HepG2 (cell line): ENCODE data around the gene TALDO1. TPM values are rescaled to one million over a fixed set of nuclear protein-coding genes. Genes with fewer than 3 reads are reported as not detected.

Experiments used
- CTCF ChIP-seq: sonication (generic); formaldehyde crosslinking; IDR thresholded peaks from 2 replicates; pipeline ENCODE4 v1.5.0; 2020; ENCODE audit warnings: mild to moderate bottlenecking, missing genetic modification reagents, moderate library complexity
- GTF3A ChIP-seq: sonication (generic); formaldehyde crosslinking; conservative IDR thresholded peaks from 2 replicates; pipeline ENCODE4 v1.4.0; 2020; ENCODE audit warnings: mild to moderate bottlenecking, missing genetic modification reagents
- MEIS2 ChIP-seq: sonication (generic); formaldehyde crosslinking; IDR thresholded peaks from 2 replicates; pipeline ENCODE4 v1.9.0; 2021; ENCODE audit warnings: mild to moderate bottlenecking, missing genetic modification reagents
- NFIB ChIP-seq: sonication (generic); formaldehyde crosslinking; IDR thresholded peaks from 2 replicates; pipeline ENCODE4 v1.9.0; 2021; ENCODE audit warnings: missing genetic modification reagents, mild to moderate bottlenecking, borderline replicate concordance
- PHF5A ChIP-seq: IDR thresholded peaks from one replicate; pipeline ENCODE4 v1.6.1; 2018; ENCODE audit warnings: low read depth, missing genetic modification reagents; ENCODE audit not compliant: unreplicated experiment
- SP1 ChIP-seq, 2 experiments: fragments of 450-650 bp in 1 of 2; sonication (generic) in 1 of 2; formaldehyde crosslinking in 1 of 2; IDR thresholded peaks; 2 replicates each; pipeline versions ENCODE4 v1.4.0 to v1.6.1; 2016 to 2020; ENCODE audit warnings: missing genetic modification reagents in 1 of 2
- TSC22D2 ChIP-seq: sonication (generic); formaldehyde crosslinking; IDR thresholded peaks from 2 replicates; pipeline ENCODE4 v1.5.1; 2020; ENCODE audit warnings: missing genetic modification reagents, mild to moderate bottlenecking, borderline replicate concordance
- ZNF124 ChIP-seq: sonication (generic); formaldehyde crosslinking; IDR thresholded peaks from 2 replicates; pipeline ENCODE4 v1.4.0; 2020; ENCODE audit warnings: missing genetic modification reagents
- ZNF138 ChIP-seq: sonication (generic); formaldehyde crosslinking; IDR thresholded peaks from 2 replicates; pipeline ENCODE4 v1.5.0; 2020; ENCODE audit warnings: mild to moderate bottlenecking, low read depth, missing genetic modification reagents
- ZNF367 ChIP-seq: sonication (generic); formaldehyde crosslinking; IDR thresholded peaks from 2 replicates; pipeline ENCODE4 v1.4.0; 2020; ENCODE audit warnings: missing genetic modification reagents, borderline replicate concordance
- ZNF503 ChIP-seq: sonication (generic); formaldehyde crosslinking; IDR thresholded peaks from 2 replicates; pipeline ENCODE4 v1.4.0; 2020; ENCODE audit warnings: missing genetic modification reagents
- ZNF547 ChIP-seq: sonication (generic); formaldehyde crosslinking; IDR thresholded peaks from 2 replicates; pipeline ENCODE4 v1.5.1; 2020; ENCODE audit warnings: mild to moderate bottlenecking, missing genetic modification reagents
- polyA plus RNA-seq, 8 experiments: library from polyadenylated mRNA; depleted of rRNA in 3 of 8; stranded (reverse) in 7 of 8; unstranded in 1 of 8; fragments of >200 nt; fragmentation: Illumina TruSeq in 4 of 8; extraction: Trizol in 4 of 8; gene quantifications; 2 replicates each; pipeline versions ENCODE4 v1.2.1 to v1.2.3, GENCODE V29; 2011 to 2016; ENCODE audit warnings: low read depth in 4 of 8, missing spikeins in 1 of 8, mixed read lengths in 1 of 8; ENCODE audit not compliant: insufficient read depth in 1 of 8
- total RNA-seq, 5 experiments: library from RNA; depleted of rRNA; stranded (reverse); fragments of >200 nt; fragmentation: Illumina TruSeq; extraction: Trizol; gene quantifications; 2 replicates each; pipeline ENCODE4 v1.2.3, GENCODE V29; 2016; ENCODE audit warnings: low read depth in 1 of 5
- TF ChIP-seq, protein P1 (sequence below): sonication (generic); formaldehyde crosslinking; IDR thresholded peaks from 2 replicates; pipeline ENCODE4 v1.8.1; 2023; ENCODE audit warnings: mild to moderate bottlenecking, missing genetic modification reagents
- TF ChIP-seq, protein P2 (sequence below): sonication (generic); formaldehyde crosslinking; IDR thresholded peaks from 2 replicates; pipeline ENCODE4 v1.5.1; 2020; ENCODE audit warnings: missing genetic modification reagents, mild to moderate bottlenecking, borderline replicate concordance
- TF ChIP-seq, protein P3 (sequence below): sonication (generic); formaldehyde crosslinking; conservative IDR thresholded peaks from 2 replicates; pipeline ENCODE4 v1.4.0; 2020; ENCODE audit warnings: missing genetic modification reagents
- TF ChIP-seq, protein P4 (sequence below): IDR thresholded peaks from 2 replicates; pipeline ENCODE4 v1.6.1; 2016; ENCODE audit warnings: missing biosample characterization, missing genetic modification reagents, low read depth

The TALDO1 gene
- total and polyA plus RNA-seq, 2 of the 13 experiments (the other 11 are each of a cell fraction or from before 2014, with no cell fraction given): 107 to 240 TPM

DNA sequence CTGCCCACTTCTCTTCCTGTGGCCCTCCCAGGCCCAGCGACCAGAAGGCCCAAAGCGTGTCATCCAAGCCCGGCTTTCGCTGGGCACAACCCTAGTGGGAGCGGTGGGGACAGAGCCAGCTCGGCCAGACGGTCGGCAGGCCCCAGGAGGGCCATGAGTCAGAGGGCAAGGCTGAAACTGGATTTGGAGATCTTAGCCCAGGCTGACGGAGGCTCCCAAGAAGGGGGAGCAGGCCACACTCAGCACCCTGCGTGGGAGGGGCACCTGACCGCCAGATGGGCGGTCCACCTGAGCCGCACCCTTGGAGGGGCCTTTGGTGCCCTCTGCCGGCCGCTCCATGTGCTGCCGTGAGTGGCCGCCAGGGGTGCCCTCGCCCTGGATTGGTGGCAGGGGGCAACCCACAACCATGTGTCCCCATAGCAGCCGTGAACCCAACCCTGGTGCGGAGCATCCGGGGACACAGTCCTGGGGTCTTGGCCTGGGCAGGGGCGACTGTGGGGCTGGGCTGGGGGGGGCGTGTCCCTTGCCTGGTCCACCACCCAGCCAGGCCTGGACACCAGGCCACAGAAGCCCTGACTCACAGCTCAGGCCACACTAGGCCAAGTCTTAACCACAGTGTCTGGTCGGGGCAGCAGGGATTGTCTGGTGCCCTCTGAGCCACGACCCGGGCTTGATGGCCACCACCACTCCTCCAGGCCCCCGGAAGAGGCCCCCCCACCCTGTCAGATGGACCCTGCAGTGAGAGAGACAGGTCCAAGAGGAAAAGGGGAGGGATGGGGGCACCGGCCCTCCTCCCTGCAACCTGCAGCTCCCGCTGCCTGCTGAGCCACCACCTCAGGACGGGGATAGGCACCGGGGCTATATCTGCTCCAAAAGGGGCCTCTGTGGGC is 19.2 kb upstream of the TALDO1 start (continued):
- peak; percentile 99 for TF ChIP-seq CTCF (CRISPR knock-in tag)
- TF ChIP-seq, protein P1, sequence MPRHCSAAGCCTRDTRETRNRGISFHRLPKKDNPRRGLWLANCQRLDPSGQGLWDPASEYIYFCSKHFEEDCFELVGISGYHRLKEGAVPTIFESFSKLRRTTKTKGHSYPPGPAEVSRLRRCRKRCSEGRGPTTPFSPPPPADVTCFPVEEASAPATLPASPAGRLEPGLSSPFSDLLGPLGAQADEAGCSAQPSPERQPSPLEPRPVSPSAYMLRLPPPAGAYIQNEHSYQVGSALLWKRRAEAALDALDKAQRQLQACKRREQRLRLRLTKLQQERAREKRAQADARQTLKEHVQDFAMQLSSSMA: peak; percentile 49; the same call in 1 of the 2 replicates
- peak; percentile 56 for TF ChIP-seq PHF5A
- TF ChIP-seq, protein P2, sequence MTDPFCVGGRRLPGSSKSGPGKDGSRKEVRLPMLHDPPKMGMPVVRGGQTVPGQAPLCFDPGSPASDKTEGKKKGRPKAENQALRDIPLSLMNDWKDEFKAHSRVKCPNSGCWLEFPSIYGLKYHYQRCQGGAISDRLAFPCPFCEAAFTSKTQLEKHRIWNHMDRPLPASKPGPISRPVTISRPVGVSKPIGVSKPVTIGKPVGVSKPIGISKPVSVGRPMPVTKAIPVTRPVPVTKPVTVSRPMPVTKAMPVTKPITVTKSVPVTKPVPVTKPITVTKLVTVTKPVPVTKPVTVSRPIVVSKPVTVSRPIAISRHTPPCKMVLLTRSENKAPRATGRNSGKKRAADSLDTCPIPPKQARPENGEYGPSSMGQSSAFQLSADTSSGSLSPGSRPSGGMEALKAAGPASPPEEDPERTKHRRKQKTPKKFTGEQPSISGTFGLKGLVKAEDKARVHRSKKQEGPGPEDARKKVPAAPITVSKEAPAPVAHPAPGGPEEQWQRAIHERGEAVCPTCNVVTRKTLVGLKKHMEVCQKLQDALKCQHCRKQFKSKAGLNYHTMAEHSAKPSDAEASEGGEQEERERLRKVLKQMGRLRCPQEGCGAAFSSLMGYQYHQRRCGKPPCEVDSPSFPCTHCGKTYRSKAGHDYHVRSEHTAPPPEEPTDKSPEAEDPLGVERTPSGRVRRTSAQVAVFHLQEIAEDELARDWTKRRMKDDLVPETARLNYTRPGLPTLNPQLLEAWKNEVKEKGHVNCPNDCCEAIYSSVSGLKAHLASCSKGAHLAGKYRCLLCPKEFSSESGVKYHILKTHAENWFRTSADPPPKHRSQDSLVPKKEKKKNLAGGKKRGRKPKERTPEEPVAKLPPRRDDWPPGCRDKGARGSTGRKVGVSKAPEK: no peak
- TF ChIP-seq, protein P3, sequence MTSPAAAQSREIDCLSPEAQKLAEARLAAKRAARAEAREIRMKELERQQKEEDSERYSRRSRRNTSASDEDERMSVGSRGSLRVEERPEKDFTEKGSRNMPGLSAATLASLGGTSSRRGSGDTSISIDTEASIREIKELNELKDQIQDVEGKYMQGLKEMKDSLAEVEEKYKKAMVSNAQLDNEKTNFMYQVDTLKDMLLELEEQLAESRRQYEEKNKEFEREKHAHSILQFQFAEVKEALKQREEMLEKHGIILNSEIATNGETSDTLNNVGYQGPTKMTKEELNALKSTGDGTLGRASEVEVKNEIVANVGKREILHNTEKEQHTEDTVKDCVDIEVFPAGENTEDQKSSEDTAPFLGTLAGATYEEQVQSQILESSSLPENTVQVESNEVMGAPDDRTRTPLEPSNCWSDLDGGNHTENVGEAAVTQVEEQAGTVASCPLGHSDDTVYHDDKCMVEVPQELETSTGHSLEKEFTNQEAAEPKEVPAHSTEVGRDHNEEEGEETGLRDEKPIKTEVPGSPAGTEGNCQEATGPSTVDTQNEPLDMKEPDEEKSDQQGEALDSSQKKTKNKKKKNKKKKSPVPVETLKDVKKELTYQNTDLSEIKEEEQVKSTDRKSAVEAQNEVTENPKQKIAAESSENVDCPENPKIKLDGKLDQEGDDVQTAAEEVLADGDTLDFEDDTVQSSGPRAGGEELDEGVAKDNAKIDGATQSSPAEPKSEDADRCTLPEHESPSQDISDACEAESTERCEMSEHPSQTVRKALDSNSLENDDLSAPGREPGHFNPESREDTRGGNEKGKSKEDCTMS (CRISPR knock-in tag): no peak
- no peak for TF ChIP-seq ZNF503 (CRISPR knock-in tag)
- no peak for TF ChIP-seq ZNF124
- TF ChIP-seq, protein P4, sequence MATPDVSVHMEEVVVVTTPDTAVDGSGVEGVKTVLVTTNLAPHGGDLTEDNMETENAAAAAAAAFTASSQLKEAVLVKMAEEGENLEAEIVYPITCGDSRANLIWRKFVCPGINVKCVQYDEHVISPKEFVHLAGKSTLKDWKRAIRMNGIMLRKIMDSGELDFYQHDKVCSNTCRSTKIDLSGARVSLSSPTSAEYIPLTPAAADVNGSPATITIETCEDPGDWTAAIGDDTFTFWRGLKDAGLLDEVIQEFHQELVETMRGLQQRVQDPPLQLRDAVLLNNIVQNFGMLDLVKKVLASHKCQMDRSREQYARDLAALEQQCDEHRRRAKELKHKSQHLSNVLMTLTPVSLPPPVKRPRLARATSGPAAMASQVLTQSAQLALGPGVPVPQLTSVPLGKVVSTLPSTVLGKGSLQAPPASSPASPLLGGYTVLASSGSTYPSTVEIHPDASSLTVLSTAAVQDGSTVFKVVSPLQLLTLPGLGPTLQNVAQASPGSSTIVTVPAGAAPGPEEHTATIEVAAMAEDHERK: no peak
- no peak for TF ChIP-seq GTF3A (CRISPR knock-in tag)
- TF ChIP-seq ZNF367 (CRISPR knock-in tag): no peak
- TF ChIP-seq NFIB (CRISPR knock-in tag): no peak
- TF ChIP-seq ZNF138 (CRISPR knock-in tag): no peak
- TF ChIP-seq ZNF547 (CRISPR knock-in tag): peak; percentile 5; the same call in 1 of the 2 replicates
- peak; percentile 76; the same call in 1 of the 2 replicates for TF ChIP-seq MEIS2 (CRISPR knock-in tag)
- no peak; the same call in 1 of the 2 replicates for TF ChIP-seq TSC22D2 (CRISPR knock-in tag)
- TF ChIP-seq SP1 (IDR thresholded peaks at IDR 0.05): no peak
- peak; percentile 72 for TF ChIP-seq SP1 (CRISPR knock-in tag; IDR thresholded peaks at IDR 0.05)
